WTC11 (cell line): ENCODE data around the gene NUMA1.

Experiments used
- JUN ChIP-seq: sonication (generic); formaldehyde crosslinking; IDR thresholded peaks from 2 replicates; pipeline ENCODE4 v1.8.0; 2023; ENCODE audit warnings: mild to moderate bottlenecking, missing genetic modification reagents
- NR2C2 ChIP-seq: sonication (generic); formaldehyde crosslinking; IDR thresholded peaks from 2 replicates; pipeline ENCODE4 v1.8.0; 2022; ENCODE audit warnings: mild to moderate bottlenecking, missing genetic modification reagents
- TF ChIP-seq, protein P1 (sequence below): fragments of 200-600 bp; IDR thresholded peaks from 2 replicates; pipeline ENCODE4 v1.8.0; 2022; ENCODE audit warnings: antibody characterized with exemption
- TF ChIP-seq, protein P2 (sequence below): sonication (generic); formaldehyde crosslinking; IDR thresholded peaks from 2 replicates; pipeline ENCODE4 v1.8.1; 2023; ENCODE audit warnings: mild to moderate bottlenecking, missing genetic modification reagents, moderate library complexity

DNA sequence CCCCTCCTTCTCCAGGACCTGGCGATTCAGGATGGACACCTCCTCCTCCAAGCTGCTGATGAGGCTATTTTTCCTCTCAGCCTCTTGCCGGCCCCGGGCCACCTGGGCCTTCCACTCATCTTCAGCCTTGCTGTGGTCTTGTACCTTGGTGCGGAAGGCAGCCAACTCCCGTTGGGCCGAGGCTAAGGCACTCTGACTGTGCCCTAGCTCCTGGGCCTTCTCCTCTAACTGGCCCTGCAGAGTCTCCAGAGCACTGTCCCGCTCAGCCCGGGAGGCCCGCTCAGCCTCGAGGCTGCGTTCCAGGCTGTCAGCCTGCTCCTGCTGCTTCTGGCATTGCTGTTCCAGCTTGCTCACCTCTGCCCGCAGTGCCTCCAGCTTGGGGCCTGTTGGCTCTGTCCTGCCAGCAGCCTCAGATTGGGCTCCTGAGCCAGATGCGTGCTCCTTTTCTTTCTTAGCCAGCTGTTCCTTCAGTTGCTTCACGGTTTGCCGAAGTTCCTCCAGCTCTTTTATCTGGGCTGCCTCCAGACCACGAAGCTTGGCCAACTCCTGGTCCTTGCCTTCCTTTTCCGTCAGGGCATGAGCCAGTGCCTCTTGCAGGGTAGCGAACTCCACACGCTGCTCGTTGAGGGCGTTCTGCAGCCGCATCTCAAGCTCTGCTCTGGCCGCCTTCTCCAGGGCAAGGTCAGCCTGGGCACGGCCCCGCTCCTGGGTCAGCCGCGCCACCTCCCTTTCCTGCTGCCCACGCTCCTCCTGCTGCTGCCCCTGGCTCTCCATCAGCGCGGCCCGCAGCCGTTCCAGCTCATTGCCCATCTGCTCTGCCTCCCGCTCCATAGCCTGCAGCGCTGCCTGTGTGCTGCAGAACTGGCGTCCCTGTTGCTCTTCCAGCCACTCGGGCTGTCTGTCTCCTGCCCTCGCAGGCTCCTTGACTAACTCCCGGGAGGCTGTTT is 66.3 kb downstream of the NUMA1 start:
- TF ChIP-seq, protein P1, sequence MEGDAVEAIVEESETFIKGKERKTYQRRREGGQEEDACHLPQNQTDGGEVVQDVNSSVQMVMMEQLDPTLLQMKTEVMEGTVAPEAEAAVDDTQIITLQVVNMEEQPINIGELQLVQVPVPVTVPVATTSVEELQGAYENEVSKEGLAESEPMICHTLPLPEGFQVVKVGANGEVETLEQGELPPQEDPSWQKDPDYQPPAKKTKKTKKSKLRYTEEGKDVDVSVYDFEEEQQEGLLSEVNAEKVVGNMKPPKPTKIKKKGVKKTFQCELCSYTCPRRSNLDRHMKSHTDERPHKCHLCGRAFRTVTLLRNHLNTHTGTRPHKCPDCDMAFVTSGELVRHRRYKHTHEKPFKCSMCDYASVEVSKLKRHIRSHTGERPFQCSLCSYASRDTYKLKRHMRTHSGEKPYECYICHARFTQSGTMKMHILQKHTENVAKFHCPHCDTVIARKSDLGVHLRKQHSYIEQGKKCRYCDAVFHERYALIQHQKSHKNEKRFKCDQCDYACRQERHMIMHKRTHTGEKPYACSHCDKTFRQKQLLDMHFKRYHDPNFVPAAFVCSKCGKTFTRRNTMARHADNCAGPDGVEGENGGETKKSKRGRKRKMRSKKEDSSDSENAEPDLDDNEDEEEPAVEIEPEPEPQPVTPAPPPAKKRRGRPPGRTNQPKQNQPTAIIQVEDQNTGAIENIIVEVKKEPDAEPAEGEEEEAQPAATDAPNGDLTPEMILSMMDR, result no peak
- TF ChIP-seq JUN (CRISPR knock-in tag) (no peak), NR2C2 (CRISPR knock-in tag) (no peak)
- TF ChIP-seq, protein P2, sequence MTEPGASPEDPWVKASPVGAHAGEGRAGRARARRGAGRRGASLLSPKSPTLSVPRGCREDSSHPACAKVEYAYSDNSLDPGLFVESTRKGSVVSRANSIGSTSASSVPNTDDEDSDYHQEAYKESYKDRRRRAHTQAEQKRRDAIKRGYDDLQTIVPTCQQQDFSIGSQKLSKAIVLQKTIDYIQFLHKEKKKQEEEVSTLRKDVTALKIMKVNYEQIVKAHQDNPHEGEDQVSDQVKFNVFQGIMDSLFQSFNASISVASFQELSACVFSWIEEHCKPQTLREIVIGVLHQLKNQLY (CRISPR knock-in tag), result no peak
